K562 (cell line): ENCODE results near the gene PTPN7. TPM values are rescaled to one million over a fixed set of nuclear protein-coding genes. Genes with fewer than 3 reads are reported as not detected.

Experiments
- BHLHE40 ChIP-seq: IDR thresholded peaks from 2 replicates; pipeline ENCODE4 v1.6.1; 2011; ENCODE audit warnings: low read length, improper control_type of control experiment
- C11orf30 ChIP-seq: fragments of 450-650 bp; IDR thresholded peaks from 2 replicates; pipeline ENCODE4 v1.6.1; 2016; ENCODE audit warnings: low read depth, mild to moderate bottlenecking
- CBFA2T3 ChIP-seq: fragments of 450-650 bp; IDR thresholded peaks from 2 replicates; pipeline ENCODE4 v1.6.1; 2017
- E2F5 ChIP-seq: sonication (generic); formaldehyde crosslinking; IDR thresholded peaks from 2 replicates; pipeline ENCODE4 v1.8.0; 2022; ENCODE audit warnings: mild to moderate bottlenecking, missing genetic modification reagents
- ETV6 ChIP-seq, 3 experiments: fragments of 150-350 bp in 1 of 3; sonication (generic) in 1 of 3; formaldehyde crosslinking in 1 of 3; IDR thresholded peaks; 2 replicates each; pipeline versions ENCODE4 v1.6.1 to v1.8.0; 2014 to 2022; ENCODE audit warnings: borderline replicate concordance in 2 of 3, low read depth in 2 of 3, antibody characterized with exemption in 1 of 3, low read length in 1 of 3, mild to moderate bottlenecking in 1 of 3, missing genetic modification reagents in 1 of 3
- EWSR1 ChIP-seq: fragments of 450-650 bp; IDR thresholded peaks from 2 replicates; pipeline ENCODE4 v1.6.1; 2018; ENCODE audit warnings: borderline replicate concordance, mild to moderate bottlenecking, low read depth, moderate library complexity; ENCODE audit not compliant: partially characterized antibody
- FOS ChIP-seq: IDR thresholded peaks from 3 replicates; pipeline ENCODE4 v1.6.1; 2011; ENCODE audit not compliant: insufficient read length; ENCODE audit errors: extremely low read depth
- PHF20 ChIP-seq: fragments of 450-650 bp; IDR thresholded peaks from 2 replicates; pipeline ENCODE4 v1.6.1; 2018; ENCODE audit not compliant: partially characterized antibody
- RAD51 ChIP-seq: fragments of 450-650 bp; IDR thresholded peaks from 2 replicates; pipeline ENCODE4 v1.7.1; 2016; ENCODE audit warnings: low read depth, mild to moderate bottlenecking, borderline replicate concordance
- SAP30 ChIP-seq: fragments of 200-600 bp; sonication (generic); IDR thresholded peaks from 2 replicates; pipeline ENCODE4 v1.6.1; 2012; ENCODE audit warnings: borderline replicate concordance, low read depth, mild to moderate bottlenecking, moderate library complexity, low read length, control low read depth, inconsistent platforms; ENCODE audit not compliant: insufficient read depth, poor library complexity, severe bottlenecking
- ZMIZ1 ChIP-seq, 2 experiments: fragments of 150-350 bp in 1 of 2; IDR thresholded peaks; 2 replicates each; pipeline ENCODE4 v1.6.1; 2012 to 2016; ENCODE audit warnings: low read depth in 2 of 2, low read length in 2 of 2, mild to moderate bottlenecking in 1 of 2, moderate library complexity in 1 of 2
- ZNF133 ChIP-seq: fragments of 250-450 bp; sonication (Bioruptor Pico); IDR thresholded peaks from 2 replicates; pipeline ENCODE4 v1.4.0; 2020; ENCODE audit warnings: mild to moderate bottlenecking
- ZNF398 ChIP-seq: fragments of 250-450 bp; sonication (Bioruptor Pico); IDR thresholded peaks from 2 replicates; pipeline ENCODE4 v1.8.0; 2021; ENCODE audit warnings: moderate library complexity, mild to moderate bottlenecking, inconsistent platforms
- ZNF609 ChIP-seq: sonication (generic); formaldehyde crosslinking; IDR thresholded peaks from 2 replicates; pipeline ENCODE4 v1.8.1; 2023; ENCODE audit warnings: missing genetic modification reagents, mild to moderate bottlenecking, borderline replicate concordance
- polyA plus RNA-seq, 8 experiments: library from polyadenylated mRNA; depleted of rRNA in 4 of 8; stranded (reverse) in 5 of 8; unstranded in 3 of 8; fragments of >200 nt; fragmentation: Nextera tagmentation in 2 of 8; fragmentation: Illumina TruSeq in 1 of 8; extraction: Ambion mirVana in 2 of 8; extraction: Trizol in 1 of 8; gene quantifications; 2 replicates each; pipeline versions ENCODE4 v1.2.1 to v1.2.3, GENCODE V29; 2011 to 2014; ENCODE audit warnings: inconsistent platforms in 1 of 8, missing spikeins in 1 of 8
- total RNA-seq, 7 experiments: library from RNA; depleted of rRNA in 6 of 7; stranded (reverse); fragments of >200 nt in 6 of 7; fragmentation: Illumina TruSeq in 2 of 7; extraction: Trizol in 2 of 7; gene quantifications; 2 replicates each; pipeline versions ENCODE4 v1.2.1 to v1.2.3, GENCODE V29; 2011 to 2021; ENCODE audit warnings: low replicate concordance in 1 of 7

Gene PTPN7
- total and polyA plus RNA-seq, 9 of the 15 experiments (the other 6 are each of a cell fraction or from before 2014, with no cell fraction given), result 18.7 to 144 (median 120) TPM

GRCh38 chr1:202165942-202166843 is 5.8 kb upstream of the PTPN7 start (continued):
- TF ChIP-seq ZMIZ1 (IDR thresholded peaks at IDR 0.05; ENCODE audit: low read depth in 2 of 2, low read length in 2 of 2) (0 out of 4 replicates have a peak, but pooled peaks of 1 of the 2 experiments have one; percentile 59), ZNF609 (CRISPR knock-in tag) (no peak), ZNF133 (CRISPR knock-in tag) (no peak), RAD51 (no peak), EWSR1 (no peak), BHLHE40 (peak; percentile 44; the same call in 1 of the 2 replicates), CBFA2T3 (peak; percentile 86), SAP30 (no peak), FOS (no peak), PHF20 (no peak), E2F5 (no peak), C11orf30 (peak; percentile 45), ETV6 (IDR thresholded peaks at IDR 0.05; ENCODE audit: borderline replicate concordance in 1 of 2, low read depth in 2 of 2, low read length in 1 of 2) (no peak), ETV6 (CRISPR knock-in tag; IDR thresholded peaks at IDR 0.05; ENCODE audit: borderline replicate concordance) (no peak), ZNF398 (CRISPR knock-in tag) (no peak)
